Measurements from ENCODE around the gene TUT1.
"Not testable (repeated sequence)": the region's sequence is repeated elsewhere in the genome, so short reads cannot be mapped to it uniquely, and the experiment has no call there.

The TUT1 gene

GRCh38 chr11:62555464-62556107 lies 35.7 kb downstream of the TUT1 start:
- DNase-seq = no peak

GRCh38 chr11:62554387-62555167 lies 36.7 kb downstream of the TUT1 start:
- DNase-seq = peak; percentile 22

GRCh38 chr11:62553839-62554361 lies 37.4 kb downstream of the TUT1 start:
- no peak for DNase-seq

GRCh38 chr11:62553080-62553838 lies 38.1 kb downstream of the TUT1 start:
- DNase-seq = no peak

DNA sequence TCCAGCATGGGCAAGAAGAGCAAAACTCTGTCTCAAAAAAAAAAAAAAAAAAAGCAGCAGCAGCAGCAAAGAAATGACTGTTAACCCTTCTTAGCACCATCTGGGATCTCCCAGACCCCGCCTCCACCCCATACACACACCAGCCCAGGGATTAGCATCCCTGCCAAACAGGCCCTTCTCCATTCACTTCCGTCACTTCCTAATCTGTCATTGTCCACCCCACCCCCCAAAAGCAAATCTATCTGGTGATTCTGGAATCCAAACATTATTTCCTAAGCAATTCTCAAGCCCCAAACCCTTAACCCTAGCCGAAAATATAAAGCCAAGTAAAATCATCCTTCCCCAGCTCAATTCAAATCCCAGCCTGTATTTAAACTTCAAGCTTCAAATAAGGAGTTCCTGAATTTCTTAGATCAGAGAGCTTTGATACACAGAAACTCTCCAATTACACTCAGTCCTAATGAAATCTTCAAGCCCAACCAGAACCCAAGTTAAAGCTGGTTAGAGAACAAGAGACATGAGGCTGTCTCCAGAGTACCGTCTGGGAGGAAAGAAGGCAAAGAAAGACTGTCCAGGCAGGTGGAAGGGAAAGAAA lies 38.7 kb downstream of the TUT1 start:
- DNase-seq = no peak

- not testable (repeated sequence) for DNase-seq
Measured at GRCh38 chr11:62550478-62550877, 40.8 kb downstream of the TUT1 start.

GRCh38 chr11:62548545-62549335 lies 42.6 kb downstream of the TUT1 start:
- DNase-seq = no peak

DNA sequence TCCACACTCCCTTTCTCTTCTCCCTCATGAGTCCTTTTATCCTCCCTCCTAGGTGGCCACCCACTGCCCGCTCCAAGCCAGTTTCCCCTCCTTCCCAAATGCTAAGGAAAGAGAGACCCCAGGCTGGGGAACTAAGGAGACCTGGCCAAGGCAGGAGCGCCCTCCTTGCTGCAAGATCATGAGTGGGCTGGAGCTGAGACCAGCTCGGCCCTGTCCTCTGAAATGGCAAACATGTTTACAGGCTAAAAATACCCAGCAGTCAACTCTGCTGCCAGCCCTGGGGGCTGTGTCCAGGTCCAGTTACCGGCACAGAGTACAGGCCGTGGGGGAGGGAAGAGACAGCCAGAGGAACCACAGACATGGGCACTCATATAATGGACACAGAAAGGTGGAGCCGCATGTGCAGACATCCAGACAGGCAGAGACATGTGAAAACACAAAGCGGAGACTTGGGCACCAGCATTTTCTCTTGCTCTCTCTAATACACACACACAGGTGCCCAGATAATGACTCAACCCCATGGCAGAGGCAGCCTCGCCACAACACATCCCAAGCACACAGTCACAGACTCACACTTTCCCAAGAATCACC lies 43.5 kb downstream of the TUT1 start:
- no peak for DNase-seq

DNA sequence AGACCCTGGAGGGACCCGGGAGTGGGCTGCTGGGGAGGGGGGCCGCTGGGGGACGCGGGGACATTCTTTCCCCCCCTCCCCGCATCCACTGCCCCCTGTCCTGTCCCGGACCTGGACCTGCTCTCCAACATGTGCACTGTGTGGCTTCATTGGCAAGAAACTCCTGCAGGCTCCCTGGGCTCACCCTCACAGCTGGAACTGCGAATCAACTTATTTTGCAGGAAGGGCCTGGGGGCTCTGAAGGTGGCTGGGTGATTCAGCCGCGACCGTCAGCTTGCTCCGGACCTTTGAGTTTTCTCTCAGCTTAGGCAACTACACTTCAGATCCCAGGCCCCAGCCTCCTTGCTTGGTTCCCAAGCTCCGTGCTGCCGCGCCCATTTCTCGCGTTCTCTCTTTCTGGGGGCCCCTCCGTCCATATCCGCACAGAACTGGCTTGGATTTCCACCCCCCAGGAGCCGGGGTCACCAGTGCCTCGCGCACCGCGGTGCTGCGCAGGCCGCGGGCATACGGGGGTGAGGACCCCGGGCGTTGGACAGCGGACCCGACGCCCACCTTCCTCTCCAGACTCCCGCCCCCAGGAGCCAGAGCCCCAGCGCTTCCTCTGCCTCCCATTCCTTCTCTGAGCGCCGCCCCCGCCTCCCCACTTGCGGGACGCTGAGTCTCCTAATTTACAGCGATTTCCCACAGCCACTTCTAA lies 44.2 kb downstream of the TUT1 start:
- no peak for DNase-seq

- DNase-seq = no peak
Measured at GRCh38 chr11:62546244-62546928, 44.9 kb downstream of the TUT1 start, which contains the start of gene AHNAK. Gene AHNAK (minus strand): TSS chr11:62546806. CDS start chr11:62536098, 10,708 bp downstream.

DNA sequence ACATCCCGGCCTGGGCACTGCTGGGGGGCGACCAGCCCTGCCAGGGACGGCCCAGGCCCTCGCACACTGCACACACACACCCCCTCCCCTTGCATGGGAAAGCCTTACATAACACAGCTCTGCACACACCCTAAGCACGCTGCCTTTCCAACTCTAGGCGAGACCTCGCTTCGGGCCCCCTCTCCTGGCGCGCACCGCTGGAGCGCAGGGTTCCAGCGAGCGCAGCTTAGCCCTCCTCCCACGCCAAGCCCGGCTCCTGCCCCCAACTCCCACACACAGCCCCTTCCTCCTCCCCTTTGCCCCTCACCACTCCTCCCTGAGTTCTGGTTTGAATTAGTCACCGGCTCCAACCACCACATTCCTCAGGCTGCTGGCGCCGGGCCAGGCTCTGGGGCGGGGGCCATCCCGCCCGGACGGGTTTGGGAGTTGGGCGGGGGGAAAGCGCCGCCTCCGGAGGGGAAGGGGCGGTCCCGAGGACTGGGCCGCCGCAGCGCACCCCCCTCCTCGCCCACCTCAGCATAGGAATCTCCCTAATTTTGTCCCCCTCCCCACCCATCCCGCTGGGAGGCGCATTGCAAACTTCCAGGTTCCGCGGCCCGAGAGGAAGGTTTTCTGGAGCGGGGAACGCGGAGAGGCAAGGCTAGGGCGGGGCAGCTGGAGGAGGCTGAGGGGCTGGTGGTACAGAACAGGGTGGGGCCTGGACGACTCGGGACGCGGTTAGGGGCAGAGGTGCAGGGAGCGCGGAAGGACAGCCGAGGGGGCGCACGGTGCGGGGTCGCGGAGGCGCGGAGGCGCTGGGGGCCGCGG lies 45.7 kb downstream of the TUT1 start:
- no peak for DNase-seq

DNA sequence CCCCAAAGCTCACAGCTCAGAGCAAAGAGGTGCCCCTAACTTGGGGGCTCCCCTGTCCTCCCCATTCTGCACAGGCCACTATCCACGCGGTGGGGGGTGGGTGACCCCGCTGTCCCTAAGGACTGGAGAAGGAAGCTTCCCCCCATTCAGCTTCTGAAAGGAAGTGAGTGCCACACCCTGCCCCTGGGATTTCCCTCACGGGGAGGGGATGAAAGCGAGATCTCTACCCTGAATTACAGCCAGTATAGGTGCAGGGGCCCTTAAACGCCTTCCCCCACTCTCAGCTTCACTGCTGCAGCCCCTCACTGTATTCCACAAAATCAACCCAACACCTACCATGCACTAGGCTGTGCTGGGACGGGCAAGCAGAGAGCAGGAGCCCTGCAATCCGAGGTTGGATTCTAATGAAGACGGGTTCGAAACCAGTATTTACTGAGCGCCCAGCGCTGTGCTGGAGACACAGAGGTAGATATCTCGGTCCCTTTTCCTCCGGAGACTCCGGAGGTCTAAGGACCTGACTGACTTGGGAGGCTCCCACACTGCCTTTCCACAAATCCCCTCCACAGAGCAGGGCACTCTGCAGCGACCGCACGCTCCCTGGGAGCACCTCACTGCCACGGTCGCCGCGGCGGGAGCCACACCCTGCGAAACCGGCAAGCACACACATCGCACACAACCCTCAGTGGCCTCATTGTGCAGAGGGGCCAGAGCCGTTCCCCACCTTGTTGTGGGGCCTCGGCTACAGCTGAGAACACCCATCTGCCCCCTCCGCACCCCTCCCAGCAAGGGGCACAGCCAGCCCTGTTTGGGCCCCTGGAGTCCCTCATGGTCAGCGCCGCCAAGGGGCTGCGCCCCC lies 46.5 kb downstream of the TUT1 start:
- no peak for DNase-seq

GRCh38 chr11:62543680-62544444 lies 47.5 kb downstream of the TUT1 start:
- DNase-seq = no peak

- DNase-seq = peak; percentile 49
Measured at GRCh38 chr11:62542750-62543567, 48.4 kb downstream of the TUT1 start.

DNA sequence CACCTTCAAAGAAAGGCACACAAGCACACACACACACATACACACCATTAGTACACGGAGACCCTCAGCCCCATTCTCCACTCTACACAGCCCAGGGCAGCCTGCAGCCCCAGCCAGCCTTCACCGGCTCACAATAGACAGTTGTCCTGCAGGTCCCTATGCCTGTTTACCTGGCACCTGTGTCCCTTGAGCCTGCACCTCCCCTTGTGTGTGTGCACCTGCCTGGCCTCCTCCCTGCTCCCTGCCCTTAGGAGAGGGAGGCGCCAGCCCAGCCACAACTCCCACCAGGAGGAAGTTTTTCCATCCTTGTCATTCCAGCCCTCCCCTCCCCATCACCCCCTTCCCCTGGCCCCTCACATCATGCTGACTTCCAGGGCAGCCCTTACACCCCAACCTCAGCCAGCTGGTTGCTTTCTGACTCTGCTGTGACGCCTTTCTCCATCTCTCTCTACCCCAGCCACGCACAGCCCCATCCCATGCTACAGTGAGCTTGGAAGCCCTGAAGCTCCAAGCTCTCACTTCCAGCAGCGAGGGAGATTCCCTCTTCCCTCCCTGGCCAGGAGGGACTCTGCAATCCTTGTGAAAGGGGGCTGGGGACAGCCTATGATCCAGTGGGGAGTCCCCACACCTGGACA lies 49.1 kb downstream of the TUT1 start:
- DNase-seq = no peak
